Smooth muscle cell (in vitro differentiated cells): Measurements from ENCODE around the gene BTC. TPM values are rescaled to one million over a fixed set of nuclear protein-coding genes. Genes with fewer than 3 reads are reported as not detected.

Source experiments
- DNase-seq: peaks from one replicate; lab custom pipeline; 2025; ENCODE audit not compliant: unreplicated experiment; lab: John Stamatoyannopoulos, UW
- H2AFZ ChIP-seq: fragments of 200-600 bp; sonication (generic); 2 replicates; pipeline ENCODE4 v1.6.0; 2016; ENCODE audit warnings: antibody characterized with exemption, low read depth, mild to moderate bottlenecking
- H3F3A ChIP-seq: fragments of 200-600 bp; sonication (generic); 2 replicates; pipeline ENCODE4 v1.6.0; 2017; ENCODE audit warnings: antibody characterized with exemption, low read depth
- H3K27ac ChIP-seq: fragments of 200-600 bp; sonication (generic); 2 replicates; pipeline ENCODE4 v1.5.1; 2016; ENCODE audit warnings: low read depth, mild to moderate bottlenecking
- H3K27me3 ChIP-seq: fragments of 200-600 bp; sonication (generic); 2 replicates; pipeline ENCODE4 v1.6.1; 2016; ENCODE audit warnings: low read depth, mild to moderate bottlenecking
- H3K36me3 ChIP-seq: fragments of 200-600 bp; sonication (generic); 2 replicates; pipeline ENCODE4 v1.5.1; 2016; ENCODE audit warnings: low read depth
- H3K4me1 ChIP-seq: fragments of 200-600 bp; sonication (generic); 2 replicates; pipeline ENCODE4 v1.5.1; 2016; ENCODE audit warnings: low read depth
- H3K4me2 ChIP-seq: fragments of 200-600 bp; sonication (generic); 2 replicates; pipeline ENCODE4 v1.6.0; 2016; ENCODE audit warnings: mild to moderate bottlenecking
- H3K4me3 ChIP-seq: fragments of 200-600 bp; sonication (generic); 2 replicates; pipeline ENCODE4 v1.5.1; 2016; ENCODE audit warnings: mild to moderate bottlenecking
- H3K79me2 ChIP-seq: fragments of 200-600 bp; sonication (generic); 2 replicates; pipeline ENCODE4 v1.6.0; 2016; ENCODE audit warnings: low read depth, mild to moderate bottlenecking
- H3K9ac ChIP-seq: fragments of 200-600 bp; sonication (generic); 2 replicates; pipeline ENCODE4 v1.6.0; 2016; ENCODE audit warnings: low read depth
- H3K9me3 ChIP-seq: fragments of 200-600 bp; sonication (generic); replicated peaks from 2 replicates; pipeline ENCODE4 v1.5.1; 2016; ENCODE audit warnings: low read depth
- H4K20me1 ChIP-seq: fragments of 200-600 bp; sonication (generic); 2 replicates; pipeline ENCODE4 v1.6.0; 2016; ENCODE audit warnings: low read depth
- CTCF ChIP-seq: fragments of 200-600 bp; sonication (generic); IDR thresholded peaks from 2 replicates; pipeline ENCODE4 v1.5.1; 2017; ENCODE audit warnings: borderline replicate concordance, mild to moderate bottlenecking, antibody characterized with exemption; ENCODE audit not compliant: insufficient read depth, poor library complexity, severe bottlenecking
- WGBS: methylation state at CpG from one replicate; pipeline ENCODE4 v1.1.7; 2016; ENCODE audit warnings: low lambda C conversion rate; 5-methylcytosine and 5-hydroxymethylcytosine counted together
- polyA plus RNA-seq: library from polyadenylated mRNA; unstranded; fragments of >200 nt; fragmentation: Nextera tagmentation; extraction: Ambion mirVana; gene quantifications from 2 replicates; pipeline ENCODE4 v1.2.1, GENCODE V29; 2016
- total RNA-seq: library from RNA; depleted of rRNA; stranded (reverse); fragments of >200 nt; gene quantifications from 2 replicates; pipeline ENCODE4 v1.2.3, GENCODE V29; 2014

Gene BTC
- total and polyA plus RNA-seq, 2 experiments from 2014 or later = 0.18 to 0.21 TPM

- H3K9ac ChIP-seq = no peak overlapping the region
- H4K20me1 ChIP-seq = no peaks in the 10 kb centered on the region
- 91% methylated on average over 1 of the region's 1 CpG for WGBS
- H3K27ac ChIP-seq = no peak overlapping the region
- H3K9me3 ChIP-seq = peaks cover 7% of the 10 kb centered on the region
- no peaks in the 10 kb centered on the region for H3F3A ChIP-seq
- H3K4me3 ChIP-seq = no peak overlapping the region
- no peaks in the 10 kb centered on the region for H3K36me3 ChIP-seq
- no peaks in the 10 kb centered on the region for H3K4me1 ChIP-seq
- H3K4me2 ChIP-seq = no peak overlapping the region
- no peaks in the 10 kb centered on the region for H3K79me2 ChIP-seq
- no peak for DNase-seq
- peak; percentile 17 for TF ChIP-seq CTCF
- no peaks in the 10 kb centered on the region for H3K27me3 ChIP-seq
- H2AFZ ChIP-seq = no peak overlapping the region
Observed at GRCh38 chr4:74830928-74831327, 36.6 kb upstream of the BTC start.

GRCh38 chr4:74823194-74823593 is 28.9 kb upstream of the BTC start:
- Histone ChIP-seq H4K20me1 (no peaks in the 10 kb centered on the region), H3K27ac (no peak overlapping the region), H3K4me3 (no peak overlapping the region), H3F3A (no peaks in the 10 kb centered on the region), H3K79me2 (no peaks in the 10 kb centered on the region), H3K9me3 (no peaks in the 10 kb centered on the region), H3K4me2 (no peak overlapping the region), H3K9ac (no peak overlapping the region), H3K4me1 (no peaks in the 10 kb centered on the region), H3K27me3 (no peaks in the 10 kb centered on the region), H2AFZ (no peak overlapping the region), H3K36me3 (no peaks in the 10 kb centered on the region)
- WGBS = 71% methylated on average over 1 of the region's 1 CpG
- DNase-seq = no peak
- TF ChIP-seq CTCF = no peak

- Histone ChIP-seq H3K79me2 (no peaks in the 10 kb centered on the region), H2AFZ (no peak overlapping the region), H4K20me1 (no peaks in the 10 kb centered on the region), H3K9me3 (no peaks in the 10 kb centered on the region), H3K27ac (no peak overlapping the region), H3K36me3 (no peaks in the 10 kb centered on the region), H3K4me2 (no peak overlapping the region), H3K4me1 (no peaks in the 10 kb centered on the region), H3F3A (no peaks in the 10 kb centered on the region), H3K27me3 (no peaks in the 10 kb centered on the region), H3K4me3 (no peak overlapping the region), H3K9ac (no peak overlapping the region)
- no peak for TF ChIP-seq CTCF
- DNase-seq = no peak
- 100% methylated on average over 2 of the region's 2 CpGs for WGBS
Observed at GRCh38 chr4:74822603-74823002, 28.3 kb upstream of the BTC start.

GRCh38 chr4:74821541-74821940 is 27.2 kb upstream of the BTC start:
- no peaks in the 10 kb centered on the region for H3K36me3 ChIP-seq
- H3K9me3 ChIP-seq = no peaks in the 10 kb centered on the region
- no peak for TF ChIP-seq CTCF

More at GRCh38 chr4:74821541-74821940, 27.2 kb upstream of the BTC start:
- Histone ChIP-seq H3K9ac (no peak overlapping the region), H3K4me1 (no peaks in the 10 kb centered on the region), H4K20me1 (no peaks in the 10 kb centered on the region), H3K4me3 (no peak overlapping the region), H3K4me2 (no peak overlapping the region), H3F3A (no peaks in the 10 kb centered on the region), H2AFZ (peak overlapping the region; percentile 47), H3K79me2 (no peaks in the 10 kb centered on the region), H3K27me3 (no peaks in the 10 kb centered on the region), H3K27ac (no peak overlapping the region)
- DNase-seq = no peak
